ENCODE results near the gene PTPRN2.

Gene PTPRN2

GRCh38 chr7:158085741-158086695 lies 501.6 kb downstream of the PTPRN2 start:
- DNase-seq (ENCODE audit: low read depth), result no peak

- DNase-seq (ENCODE audit: low read depth), result no peak
Observed at GRCh38 chr7:158084555-158084954, 503.1 kb downstream of the PTPRN2 start.

GRCh38 chr7:158083526-158084310 lies 503.9 kb downstream of the PTPRN2 start:
- no peak for DNase-seq (ENCODE audit: low read depth)

- DNase-seq (ENCODE audit: low read depth), result no peak
Observed at GRCh38 chr7:158082761-158083160, 504.9 kb downstream of the PTPRN2 start.

GRCh38 chr7:158080899-158081445 lies 506.7 kb downstream of the PTPRN2 start:
- no peak for DNase-seq (ENCODE audit: low read depth)

GRCh38 chr7:158077934-158078910 lies 509.4 kb downstream of the PTPRN2 start:
- DNase-seq (ENCODE audit: low read depth), result no peak

GRCh38 chr7:158077151-158077840 lies 510.3 kb downstream of the PTPRN2 start:
- DNase-seq (ENCODE audit: low read depth), result no peak

GRCh38 chr7:158076656-158077055 lies 511.0 kb downstream of the PTPRN2 start:
- no peak for DNase-seq (ENCODE audit: low read depth)

- no peak for DNase-seq (ENCODE audit: low read depth)
Observed at GRCh38 chr7:158076215-158076614, 511.4 kb downstream of the PTPRN2 start.

- DNase-seq (ENCODE audit: low read depth), result no peak
Observed at GRCh38 chr7:158075633-158076001, 512.0 kb downstream of the PTPRN2 start.

GRCh38 chr7:158074896-158075632 lies 512.6 kb downstream of the PTPRN2 start:
- no peak for DNase-seq (ENCODE audit: low read depth)

- no peak for DNase-seq (ENCODE audit: low read depth)
Observed at GRCh38 chr7:158073845-158074840, 513.5 kb downstream of the PTPRN2 start.

- no peak for DNase-seq (ENCODE audit: low read depth)
Observed at GRCh38 chr7:158072991-158073730, 514.5 kb downstream of the PTPRN2 start.

- no peak for DNase-seq (ENCODE audit: low read depth)
Observed at GRCh38 chr7:158070222-158070920, 517.3 kb downstream of the PTPRN2 start.

GRCh38 chr7:158068853-158069252 lies 518.8 kb downstream of the PTPRN2 start:
- DNase-seq (ENCODE audit: low read depth), result no peak

- no peak for DNase-seq (ENCODE audit: low read depth)
Observed at GRCh38 chr7:158067931-158068482, 519.6 kb downstream of the PTPRN2 start.

- DNase-seq (ENCODE audit: low read depth), result no peak
Observed at GRCh38 chr7:158067219-158067930, 520.2 kb downstream of the PTPRN2 start.
